Activated naive CD4-positive, alpha-beta T cell treated with anti-CD3 and anti-CD28 coated beads, Interleukin-2, amount 50 U/mL, for 24 hours (primary cell): ENCODE measurements around the gene AGPAT1.
A peak's percentile ranks its signal among the peaks of the same experiment; 100 is the strongest.
"Not testable (repeated sequence)": the region's sequence is repeated elsewhere in the genome, so short reads cannot be mapped to it uniquely, and the experiment has no call there.

Experiments used
- H3K27ac Mint-ChIP-seq: one replicate; pipeline ENCODE4 v1.8.0; 2021; ENCODE audit warnings: mild to moderate bottlenecking, mixed read lengths
- H3K27me3 Mint-ChIP-seq: one replicate; pipeline ENCODE4 v1.8.0; 2021; ENCODE audit warnings: mixed read lengths
- H3K36me3 Mint-ChIP-seq: one replicate; pipeline ENCODE4 v1.8.0; 2021; ENCODE audit warnings: mixed read lengths
- H3K4me1 Mint-ChIP-seq: one replicate; pipeline ENCODE4 v1.8.0; 2021; ENCODE audit warnings: mixed read lengths
- H3K4me3 Mint-ChIP-seq: one replicate; pipeline ENCODE4 v1.8.0; 2021; ENCODE audit warnings: mild to moderate bottlenecking, mixed read lengths
- H3K9me3 Mint-ChIP-seq: one replicate; pipeline ENCODE4 v1.8.0; 2021; ENCODE audit warnings: mixed read lengths

AGPAT1 gene

GRCh38 chr6:32208996-32209395 lies 33.1 kb upstream of the AGPAT1 start:
- Mint-ChIP-seq H3K27ac (peak overlapping the region; percentile 19), H3K9me3 (no peaks in the 10 kb centered on the region), H3K27me3 (no peaks in the 10 kb centered on the region), H3K4me3 (no peak overlapping the region), H3K4me1 (no peaks in the 10 kb centered on the region), H3K36me3 (no peaks in the 10 kb centered on the region)

GRCh38 chr6:32204268-32204715 lies 28.4 kb upstream of the AGPAT1 start:
- no peaks in the 10 kb centered on the region for H3K36me3 Mint-ChIP-seq
- H3K4me1 Mint-ChIP-seq = no peaks in the 10 kb centered on the region
- H3K27me3 Mint-ChIP-seq = no peaks in the 10 kb centered on the region
- H3K9me3 Mint-ChIP-seq = no peaks in the 10 kb centered on the region
- no peak overlapping the region for H3K27ac Mint-ChIP-seq
- no peak overlapping the region for H3K4me3 Mint-ChIP-seq

- Mint-ChIP-seq H3K9me3 (no peaks in the 10 kb centered on the region), H3K27me3 (no peaks in the 10 kb centered on the region), H3K27ac (no peak overlapping the region)
Observed at GRCh38 chr6:32203426-32204267, 27.8 kb upstream of the AGPAT1 start.

GRCh38 chr6:32202186-32202585 lies 26.3 kb upstream of the AGPAT1 start:
- Mint-ChIP-seq H3K27ac (no peak overlapping the region), H3K27me3 (no peaks in the 10 kb centered on the region)

More at GRCh38 chr6:32203426-32204267, 27.8 kb upstream of the AGPAT1 start:
- Mint-ChIP-seq H3K36me3 (no peaks in the 10 kb centered on the region), H3K4me3 (no peak overlapping the region), H3K4me1 (no peaks in the 10 kb centered on the region)

GRCh38 chr6:32200711-32201475 lies 25.0 kb upstream of the AGPAT1 start:
- Mint-ChIP-seq H3K27ac (no peak overlapping the region), H3K27me3 (no peaks in the 10 kb centered on the region), H3K4me1 (peaks cover 11% of the 10 kb centered on the region), H3K36me3 (no peaks in the 10 kb centered on the region), H3K9me3 (no peaks in the 10 kb centered on the region), H3K4me3 (no peak overlapping the region)

More at GRCh38 chr6:32202186-32202585, 26.3 kb upstream of the AGPAT1 start:
- Mint-ChIP-seq H3K4me3 (no peak overlapping the region), H3K4me1 (peaks cover under 1% of the 10 kb centered on the region), H3K36me3 (no peaks in the 10 kb centered on the region), H3K9me3 (no peaks in the 10 kb centered on the region)

- Mint-ChIP-seq H3K36me3 (no peaks in the 10 kb centered on the region), H3K27me3 (no peaks in the 10 kb centered on the region), H3K4me1 (peaks cover 28% of the 10 kb centered on the region), H3K9me3 (no peaks in the 10 kb centered on the region), H3K4me3 (no peak overlapping the region), H3K27ac (no peak overlapping the region)
Observed at GRCh38 chr6:32198866-32199265, 23.0 kb upstream of the AGPAT1 start.

- Mint-ChIP-seq H3K27me3 (no peaks in the 10 kb centered on the region), H3K9me3 (no peaks in the 10 kb centered on the region), H3K36me3 (no peaks in the 10 kb centered on the region), H3K4me3 (no peak overlapping the region), H3K27ac (no peak overlapping the region), H3K4me1 (peaks cover 33% of the 10 kb centered on the region)
Observed at GRCh38 chr6:32198345-32198696, 22.4 kb upstream of the AGPAT1 start.

- Mint-ChIP-seq H3K27ac (peak overlapping the region; percentile 69), H3K27me3 (no peaks in the 10 kb centered on the region), H3K4me1 (peaks cover 40% of the 10 kb centered on the region), H3K36me3 (no peaks in the 10 kb centered on the region), H3K9me3 (no peaks in the 10 kb centered on the region), H3K4me3 (peak overlapping the region; percentile 95)
Observed at GRCh38 chr6:32196682-32197616, 21.1 kb upstream of the AGPAT1 start.

GRCh38 chr6:32195902-32196681 lies 20.2 kb upstream of the AGPAT1 start:
- Mint-ChIP-seq H3K9me3 (no peaks in the 10 kb centered on the region), H3K4me1 (peaks cover 47% of the 10 kb centered on the region), H3K27ac (peak overlapping the region; percentile 98), H3K4me3 (peak overlapping the region; percentile 95), H3K27me3 (no peaks in the 10 kb centered on the region), H3K36me3 (peaks cover 3% of the 10 kb centered on the region)

- Mint-ChIP-seq H3K36me3 (peaks cover 3% of the 10 kb centered on the region), H3K27me3 (no peaks in the 10 kb centered on the region), H3K4me1 (peaks cover 49% of the 10 kb centered on the region), H3K27ac (peak overlapping the region; percentile 97), H3K4me3 (peak overlapping the region; percentile 95), H3K9me3 (no peaks in the 10 kb centered on the region)
Observed at GRCh38 chr6:32195652-32195901, 19.7 kb upstream of the AGPAT1 start.

GRCh38 chr6:32194825-32195651 lies 19.2 kb upstream of the AGPAT1 start:
- H3K9me3 Mint-ChIP-seq = no peaks in the 10 kb centered on the region
- peaks cover 3% of the 10 kb centered on the region for H3K36me3 Mint-ChIP-seq
- peak overlapping the region; percentile 97 for H3K27ac Mint-ChIP-seq
- peaks cover 49% of the 10 kb centered on the region for H3K4me1 Mint-ChIP-seq
- no peaks in the 10 kb centered on the region for H3K27me3 Mint-ChIP-seq
- H3K4me3 Mint-ChIP-seq = peak overlapping the region; percentile 95

- H3K36me3 Mint-ChIP-seq = peaks cover 3% of the 10 kb centered on the region
- peak overlapping the region; percentile 95 for H3K4me3 Mint-ChIP-seq
- no peaks in the 10 kb centered on the region for H3K9me3 Mint-ChIP-seq
- H3K4me1 Mint-ChIP-seq = peaks cover 49% of the 10 kb centered on the region
- H3K27ac Mint-ChIP-seq = peak overlapping the region; percentile 97
- no peaks in the 10 kb centered on the region for H3K27me3 Mint-ChIP-seq
Observed at GRCh38 chr6:32194388-32194787, 18.5 kb upstream of the AGPAT1 start.

GRCh38 chr6:32193096-32193495 lies 17.2 kb upstream of the AGPAT1 start:
- not testable (repeated sequence) for H3K27me3 Mint-ChIP-seq, H3K36me3 Mint-ChIP-seq, H3K9me3 Mint-ChIP-seq
- peak overlapping the region; percentile 95 for H3K4me3 Mint-ChIP-seq
- peak overlapping the region; percentile 97 for H3K27ac Mint-ChIP-seq
- peaks cover 62% of the 10 kb centered on the region for H3K4me1 Mint-ChIP-seq

GRCh38 chr6:32192608-32193039 lies 16.7 kb upstream of the AGPAT1 start, which contains the start of gene GPSM3:
TSS of gene GPSM3 (minus strand) at chr6:32192643. CDS start at chr6:32192513, 130 bp downstream.
- peaks cover 67% of the 10 kb centered on the region for H3K4me1 Mint-ChIP-seq
- H3K4me3 Mint-ChIP-seq = peak within 1 kb of the TSS; percentile 95
- no peaks in the 10 kb centered on the region for H3K9me3 Mint-ChIP-seq
- H3K36me3 Mint-ChIP-seq = peaks cover 7% of the 10 kb centered on the region
- peak within 1 kb of the TSS; percentile 97 for H3K27ac Mint-ChIP-seq
- no peaks in the 10 kb centered on the region for H3K27me3 Mint-ChIP-seq
